ENCODE measurements around the gene LRRC4. TPM values are rescaled to one million over a fixed set of nuclear protein-coding genes. Genes with fewer than 3 reads are reported as not detected.

LRRC4 gene
- total RNA-seq, 1 experiment from 2014 or later: 0.39 TPM

DNA sequence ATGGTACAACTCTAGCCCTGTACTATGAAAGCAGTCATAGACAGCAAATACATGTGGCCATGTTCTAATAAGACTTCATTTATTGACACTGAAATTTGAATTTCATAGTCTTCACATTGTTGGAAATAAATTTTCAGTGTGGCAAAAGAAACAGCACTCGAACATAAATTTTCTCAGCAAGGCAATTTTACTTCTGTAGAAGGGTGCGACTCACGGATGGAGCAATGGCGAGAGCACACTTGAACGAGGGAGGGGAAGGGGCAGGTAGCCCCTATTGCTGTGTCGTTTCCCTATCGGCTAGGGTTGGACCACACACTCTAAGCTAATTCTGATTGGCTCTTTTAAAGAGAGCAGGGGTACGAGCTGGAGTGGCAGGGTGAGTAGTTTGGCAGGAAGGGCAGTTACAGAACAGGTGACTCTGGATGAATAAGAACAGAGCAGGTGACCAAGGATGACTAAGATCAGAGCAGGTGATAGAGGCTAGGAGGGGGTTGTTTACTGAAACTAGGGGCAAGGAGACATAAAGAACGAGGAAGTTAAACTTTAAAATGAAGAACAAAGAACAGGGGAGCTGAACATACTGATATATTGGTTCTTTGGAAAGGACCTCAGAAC is 52.0 kb downstream of the LRRC4 start:
- DNase-seq (ENCODE audit: low read depth): no peak

DNA sequence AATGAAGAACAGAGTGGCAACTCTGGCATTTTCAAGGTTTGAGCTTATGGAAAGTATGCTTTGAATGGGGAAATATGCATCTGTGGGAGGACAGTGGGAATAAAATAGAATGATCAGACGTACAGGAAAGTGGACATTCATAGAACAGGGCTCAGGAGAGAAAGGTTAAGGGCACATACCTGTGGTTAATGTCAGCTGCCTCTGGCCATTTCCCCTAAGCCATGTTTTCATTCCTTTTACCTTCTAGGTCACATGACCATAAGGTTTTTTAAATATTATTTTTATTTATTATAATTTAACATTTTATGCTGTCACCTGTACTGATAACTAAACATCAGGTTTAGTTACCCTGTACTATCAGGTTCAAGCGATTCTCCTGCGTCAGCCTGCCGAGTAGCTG is 52.8 kb downstream of the LRRC4 start:
- no peak for DNase-seq (ENCODE audit: low read depth)

Other genes with a start within 250 kb of the LRRC4 start
- gene LEP, start 209.8 kb upstream of the LRRC4 start, total RNA-seq (2014; rRNA removed; shearing (Covaris generic)): not detected in 2 replicates

Measured in M059J (cell line).